DND-41 (cell line): ENCODE measurements around the gene PPARA.

ENCODE experiments used
- ATAC-seq: fragments of 200-7000 bp; cut with Tn5 transposase; 3 replicates; pipeline ENCODE4 v1.9.1; 2021; ENCODE audit warnings: low read depth; ENCODE audit not compliant: insufficient read depth
- DNase-seq: peaks from one replicate; pipeline ENCODE4 v3.0.0-alpha.2; 2020
- H2AFZ ChIP-seq: 2 replicates; pipeline ENCODE4 v1.6.0; 2012; ENCODE audit warnings: low read depth, low read length
- H3K27ac ChIP-seq: 2 replicates; pipeline ENCODE4 v1.5.1; 2012; ENCODE audit warnings: low read length, inconsistent platforms
- H3K27me3 ChIP-seq: fragments of 200-600 bp; sonication (generic); 2 replicates; pipeline ENCODE4 v1.6.0; 2012; ENCODE audit warnings: low read length, mild to moderate bottlenecking, inconsistent platforms; ENCODE audit not compliant: insufficient read depth, poor library complexity
- H3K36me3 ChIP-seq: 2 replicates; pipeline ENCODE4 v1.5.1; 2012; ENCODE audit warnings: low read length, inconsistent platforms; ENCODE audit not compliant: insufficient read depth
- H3K4me1 ChIP-seq: 2 replicates; pipeline ENCODE4 v1.5.1; 2012; ENCODE audit warnings: mild to moderate bottlenecking, low read length; ENCODE audit not compliant: insufficient read depth
- H3K4me2 ChIP-seq: 2 replicates; pipeline ENCODE4 v1.6.0; 2012; ENCODE audit warnings: mild to moderate bottlenecking, moderate library complexity, low read length, inconsistent platforms; ENCODE audit not compliant: insufficient read depth
- H3K4me3 ChIP-seq, 2 experiments: fragments of 200-600 bp in 1 of 2; shearing (Covaris generic) in 1 of 2; 2 replicates each; pipeline ENCODE4 v1.5.1; 2012 to 2016; ENCODE audit warnings: inconsistent platforms in 2 of 2, low read length in 2 of 2, mild to moderate bottlenecking in 2 of 2, low read depth in 1 of 2, moderate library complexity in 1 of 2
- H3K79me2 ChIP-seq: 2 replicates; pipeline ENCODE4 v1.6.0; 2012; ENCODE audit warnings: low read length, inconsistent platforms; ENCODE audit not compliant: insufficient read depth
- H3K9ac ChIP-seq: 2 replicates; pipeline ENCODE4 v1.6.0; 2012; ENCODE audit warnings: low read depth, mild to moderate bottlenecking, inconsistent platforms, low read length, moderate library complexity
- H3K9me3 ChIP-seq: 2 replicates; pipeline ENCODE4 v1.5.1; 2012; ENCODE audit warnings: low read length, moderate library complexity, mild to moderate bottlenecking, inconsistent platforms; ENCODE audit not compliant: insufficient read depth, severe bottlenecking
- H4K20me1 ChIP-seq: 2 replicates; pipeline ENCODE4 v1.6.0; 2012; ENCODE audit warnings: low read length; ENCODE audit not compliant: insufficient read depth
- CTCF ChIP-seq: IDR thresholded peaks from 2 replicates; pipeline ENCODE4 v1.5.1; 2012; ENCODE audit warnings: borderline replicate concordance, low read length, moderate library complexity, mild to moderate bottlenecking; ENCODE audit not compliant: poor library complexity, severe bottlenecking; ENCODE audit errors: extremely low read depth
- EZH2 ChIP-seq: IDR thresholded peaks from 3 replicates; pipeline ENCODE4 v1.6.1; 2012; ENCODE audit warnings: borderline replicate concordance, low read depth, mild to moderate bottlenecking, moderate library complexity, low read length, inconsistent platforms; ENCODE audit not compliant: severe bottlenecking

Gene PPARA

DNA sequence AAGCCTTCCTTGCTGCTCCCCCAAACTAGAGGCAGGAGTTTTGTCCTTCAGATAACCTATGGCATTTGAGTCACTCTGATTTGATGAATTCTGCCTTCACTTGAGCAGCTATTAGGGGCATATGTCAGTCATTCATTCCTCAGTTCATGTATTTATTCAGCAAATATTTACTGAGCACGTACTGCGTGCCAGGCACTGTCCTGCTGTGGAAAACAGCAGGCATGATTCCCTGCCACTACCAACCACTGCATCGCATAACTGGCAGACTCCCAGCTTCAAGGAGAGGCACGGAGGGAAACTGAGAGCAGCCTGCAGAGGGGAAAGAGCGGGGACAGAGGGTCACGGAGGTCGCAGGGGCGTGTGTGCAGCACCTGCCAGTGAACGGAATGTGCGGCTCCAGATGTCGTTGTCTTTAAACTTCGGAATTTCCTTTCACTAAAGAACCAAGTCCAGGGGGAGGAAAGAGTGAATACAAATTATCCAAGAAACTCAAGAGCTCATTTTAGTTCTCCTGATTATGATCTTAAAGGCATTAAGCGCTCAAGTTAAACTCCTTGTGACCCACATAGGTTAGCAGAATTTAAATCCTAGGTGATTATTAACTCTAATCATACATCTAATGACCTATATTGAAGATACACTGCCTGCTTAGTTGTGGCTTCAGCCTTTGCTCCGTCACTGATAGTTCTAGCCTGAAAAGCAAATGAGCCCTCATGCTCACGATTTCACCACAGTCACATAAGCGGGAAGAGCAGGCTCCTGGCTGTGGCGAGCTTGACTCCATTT, 12.6 kb downstream of the PPARA start:
- Histone ChIP-seq H4K20me1 (peaks cover 8% of the 10 kb centered on the region; the same call in 1 of the 2 replicates), H3K79me2 (peaks cover 40% of the 10 kb centered on the region), H3K27ac (no peak overlapping the region), H3K4me1 (no peaks in the 10 kb centered on the region), H3K4me2 (no peak overlapping the region), H3K9ac (no peak overlapping the region), H3K4me3 (no peak overlapping the region), H3K27me3 (no peaks in the 10 kb centered on the region), H3K9me3 (no peaks in the 10 kb centered on the region), H2AFZ (no peak overlapping the region), H3K36me3 (peaks cover 34% of the 10 kb centered on the region)
- TF ChIP-seq CTCF (no peak), EZH2 (no peak)
- DNase-seq = no peak
- no peak for ATAC-seq

DNA sequence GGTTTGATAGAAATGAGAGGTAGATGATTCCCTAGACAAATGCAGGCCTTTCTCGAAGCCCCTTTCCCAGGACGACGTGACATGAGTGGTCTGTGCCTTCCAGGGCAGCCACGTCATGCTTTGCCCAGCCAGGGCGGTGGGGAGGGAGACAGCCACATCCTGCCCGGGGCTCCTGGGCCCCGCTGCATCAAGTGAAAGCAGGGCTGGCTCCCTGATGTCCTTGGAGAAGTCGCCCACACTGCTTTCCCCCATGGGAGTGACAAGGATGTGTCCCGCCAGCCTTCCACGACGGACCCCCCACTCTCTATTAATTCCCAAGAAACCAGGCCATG, 13.2 kb downstream of the PPARA start:
- TF ChIP-seq CTCF (no peak), EZH2 (no peak)
- H3K36me3 ChIP-seq = peaks cover 34% of the 10 kb centered on the region
- peaks cover 34% of the 10 kb centered on the region for H3K79me2 ChIP-seq
- H3K4me1 ChIP-seq = no peaks in the 10 kb centered on the region
- H2AFZ ChIP-seq = no peak overlapping the region
- ATAC-seq (no peak), DNase-seq (no peak)
- H3K9ac ChIP-seq = no peak overlapping the region
- no peaks in the 10 kb centered on the region for H3K27me3 ChIP-seq
- peaks cover 8% of the 10 kb centered on the region; the same call in 1 of the 2 replicates for H4K20me1 ChIP-seq
- H3K27ac ChIP-seq = peak overlapping the region; percentile 11; the same call in 1 of the 2 replicates
- H3K4me3 ChIP-seq = no peak overlapping the region
- no peak overlapping the region for H3K4me2 ChIP-seq
- no peaks in the 10 kb centered on the region for H3K9me3 ChIP-seq

GRCh38 chr22:46165977-46166376, 15.7 kb downstream of the PPARA start:
- Histone ChIP-seq H3K36me3 (peaks cover 19% of the 10 kb centered on the region), H2AFZ (no peak overlapping the region), H3K4me3 (no peak overlapping the region), H3K4me2 (no peak overlapping the region), H3K4me1 (peaks cover under 1% of the 10 kb centered on the region; the same call in 1 of the 2 replicates), H3K9me3 (no peaks in the 10 kb centered on the region), H3K27me3 (no peaks in the 10 kb centered on the region), H4K20me1 (0 out of 2 replicates have a peak, but pooled peaks cover 2% of the 10 kb centered on the region), H3K79me2 (peaks cover 23% of the 10 kb centered on the region), H3K9ac (no peak overlapping the region), H3K27ac (no peak overlapping the region)
- DNase-seq = no peak
- no peak for TF ChIP-seq CTCF
- TF ChIP-seq EZH2 = no peak
- no peak for ATAC-seq
